ENCODE data around the gene PRKX.
"Not testable (repeated sequence)": the region's sequence is repeated elsewhere in the genome, so short reads cannot be mapped to it uniquely, and the experiment has no call there.

GRCh38 chrX:3714706-3715479 is 1.4 kb upstream of the PRKX start:
- TF ChIP-seq CTCF (IDR thresholded peaks at IDR 0.05; ENCODE audit: insufficient read depth, low read length, poor library complexity, severe bottlenecking); EZH2phosphoT487 (conservative IDR thresholded peaks at IDR 0.05; ENCODE audit: low read length): not testable (repeated sequence)

Measured in SU-DHL-6 (cell line).